Measurements from ENCODE around the gene DERA.
"Not testable (repeated sequence)": the region's sequence is repeated elsewhere in the genome, so short reads cannot be mapped to it uniquely, and the experiment has no call there.

The DERA gene

GRCh38 chr12:16014394-16014793 lies 103.3 kb downstream of the DERA start:
- DNase-seq: not testable (repeated sequence)

GRCh38 chr12:16016748-16017147 lies 105.6 kb downstream of the DERA start:
- no peak for DNase-seq

- DNase-seq: no peak
These were observed 107.2 kb downstream of the DERA start for GRCh38 chr12:16018306-16018705.

- no peak for DNase-seq
These were observed 108.0 kb downstream of the DERA start for GRCh38 chr12:16019136-16019535.

- no peak for DNase-seq
These were observed 108.9 kb downstream of the DERA start for GRCh38 chr12:16020031-16020430.

- no peak for DNase-seq
These were observed 109.9 kb downstream of the DERA start for GRCh38 chr12:16021026-16021425.

- DNase-seq: no peak
These were observed 110.5 kb downstream of the DERA start for GRCh38 chr12:16021676-16022075.

GRCh38 chr12:16027002-16027401 lies 115.9 kb downstream of the DERA start:
- no peak for DNase-seq

- no peak for DNase-seq
These were observed 119.6 kb downstream of the DERA start for GRCh38 chr12:16030744-16031143.

GRCh38 chr12:16034136-16034817 lies 123.1 kb downstream of the DERA start:
- no peak for DNase-seq

GRCh38 chr12:16036073-16036472 lies 124.9 kb downstream of the DERA start:
- no peak for DNase-seq

- no peak for DNase-seq
These were observed 126.4 kb downstream of the DERA start for GRCh38 chr12:16037533-16037932.

GRCh38 chr12:16043480-16043879 lies 132.3 kb downstream of the DERA start:
- DNase-seq: no peak

- DNase-seq: no peak
These were observed 135.1 kb downstream of the DERA start for GRCh38 chr12:16046266-16046665.

GRCh38 chr12:16048511-16048910 lies 137.4 kb downstream of the DERA start:
- no peak for DNase-seq

GRCh38 chr12:16056910-16057309 lies 145.8 kb downstream of the DERA start:
- DNase-seq: no peak

GRCh38 chr12:16057351-16057751 lies 146.2 kb downstream of the DERA start:
- not testable (repeated sequence) for DNase-seq

- DNase-seq: no peak
These were observed 151.5 kb downstream of the DERA start for GRCh38 chr12:16062611-16063010.

- no peak for DNase-seq
These were observed 152.6 kb downstream of the DERA start for GRCh38 chr12:16063726-16064125.

GRCh38 chr12:16070113-16070512 lies 159.0 kb downstream of the DERA start:
- DNase-seq: no peak

GRCh38 chr12:16072678-16073077 lies 161.5 kb downstream of the DERA start:
- no peak for DNase-seq

GRCh38 chr12:16074894-16075293 lies 163.8 kb downstream of the DERA start:
- DNase-seq: no peak

GRCh38 chr12:16075887-16076286 lies 164.8 kb downstream of the DERA start:
- no peak for DNase-seq

- DNase-seq: no peak
These were observed 165.4 kb downstream of the DERA start for GRCh38 chr12:16076557-16076956.

- no peak for DNase-seq
These were observed 165.9 kb downstream of the DERA start for GRCh38 chr12:16076970-16077522.
